Stimulated activated CD8-positive, alpha-beta memory T cell treated with anti-CD3 and anti-CD28 coated beads, Interleukin-2, amount 100 ng/mL, for 48 hours (primary cell): Measurements from ENCODE around the gene SLC7A11.
"Not testable (repeated sequence)": the region's sequence is repeated elsewhere in the genome, so short reads cannot be mapped to it uniquely, and the experiment has no call there.

Experiments
- DNase-seq, 2 donors: peaks; one replicate each; pipeline ENCODE4 v3.0.0-alpha.2; 2020; ENCODE audit warnings: low read depth in 2 of 2

Gene SLC7A11

GRCh38 chr4:138242834-138243156 is 646 bp upstream of the SLC7A11 start:
- no peak for DNase-seq

GRCh38 chr4:138241281-138242075 is 671 bp downstream of the SLC7A11 start:
- no peak for DNase-seq

GRCh38 chr4:138239491-138239890 is 2.7 kb downstream of the SLC7A11 start:
- DNase-seq: no peak

- DNase-seq: no peak
These were observed 3.4 kb downstream of the SLC7A11 start for GRCh38 chr4:138238521-138239292.

- DNase-seq: not testable (repeated sequence)
These were observed 5.0 kb downstream of the SLC7A11 start for GRCh38 chr4:138237132-138237531.

GRCh38 chr4:138236037-138236436 is 6.1 kb downstream of the SLC7A11 start:
- no peak for DNase-seq

- no peak for DNase-seq
These were observed 6.7 kb downstream of the SLC7A11 start for GRCh38 chr4:138235419-138235952.

GRCh38 chr4:138234248-138234647 is 7.9 kb downstream of the SLC7A11 start:
- no peak for DNase-seq

GRCh38 chr4:138233313-138234034 is 8.7 kb downstream of the SLC7A11 start:
- DNase-seq: no peak

GRCh38 chr4:138232364-138232763 is 9.8 kb downstream of the SLC7A11 start:
- DNase-seq: no peak

- DNase-seq: no peak
These were observed 12.1 kb downstream of the SLC7A11 start for GRCh38 chr4:138230048-138230447.

- no peak for DNase-seq
These were observed 13.0 kb downstream of the SLC7A11 start for GRCh38 chr4:138229160-138229559.

- DNase-seq: no peak
These were observed 15.8 kb downstream of the SLC7A11 start for GRCh38 chr4:138226351-138226750.

GRCh38 chr4:138225477-138225876 is 16.7 kb downstream of the SLC7A11 start:
- DNase-seq: no peak

- DNase-seq: no peak
These were observed 17.5 kb downstream of the SLC7A11 start for GRCh38 chr4:138224614-138225013.

- DNase-seq: no peak
These were observed 18.8 kb downstream of the SLC7A11 start for GRCh38 chr4:138223231-138223910.

GRCh38 chr4:138222046-138222445 is 20.1 kb downstream of the SLC7A11 start:
- no peak for DNase-seq

GRCh38 chr4:138218976-138219375 is 23.2 kb downstream of the SLC7A11 start:
- DNase-seq: no peak

- no peak for DNase-seq
These were observed 24.6 kb downstream of the SLC7A11 start for GRCh38 chr4:138217567-138217966.

- DNase-seq: no peak
These were observed 25.8 kb downstream of the SLC7A11 start for GRCh38 chr4:138216272-138216867.

- DNase-seq: not testable (repeated sequence)
These were observed 31.6 kb downstream of the SLC7A11 start for GRCh38 chr4:138210576-138210975.
